ENCODE results near the gene ARMC6.

The ARMC6 gene

GRCh38 chr19:19071897-19072296, 38.5 kb downstream of the ARMC6 start:
- H3K27me3 ChIP-seq (ENCODE audit: control insufficient read depth, insufficient read depth, low read length) = no peaks in the 10 kb centered on the region
- no peaks in the 10 kb centered on the region for H3K4me1 ChIP-seq (ENCODE audit: control insufficient read depth, insufficient read depth, low read length)
- H3K27ac ChIP-seq (ENCODE audit: low read depth, low read length) = no peak overlapping the region
- no peak overlapping the region for H3K9ac ChIP-seq (ENCODE audit: low read length)
- H3K36me3 ChIP-seq (ENCODE audit: control insufficient read depth, insufficient read depth, low read length) = peaks cover 3% of the 10 kb centered on the region
- no peak overlapping the region for H3K4me3 ChIP-seq (ENCODE audit: low read length)

- Histone ChIP-seq H3K4me3 (ENCODE audit: low read length) (no peak overlapping the region), H3K36me3 (ENCODE audit: control insufficient read depth, insufficient read depth, low read length) (peaks cover 3% of the 10 kb centered on the region), H3K4me1 (ENCODE audit: control insufficient read depth, insufficient read depth, low read length) (no peaks in the 10 kb centered on the region), H3K9ac (ENCODE audit: low read length) (no peak overlapping the region), H3K27ac (ENCODE audit: low read depth, low read length) (no peak overlapping the region), H3K27me3 (ENCODE audit: control insufficient read depth, insufficient read depth, low read length) (no peaks in the 10 kb centered on the region)
Measured at GRCh38 chr19:19074196-19074882, 40.9 kb downstream of the ARMC6 start.

GRCh38 chr19:19075126-19075525, 41.7 kb downstream of the ARMC6 start:
- Histone ChIP-seq H3K4me3 (ENCODE audit: low read length) (no peak overlapping the region), H3K36me3 (ENCODE audit: control insufficient read depth, insufficient read depth, low read length) (peaks cover 3% of the 10 kb centered on the region), H3K27me3 (ENCODE audit: control insufficient read depth, insufficient read depth, low read length) (no peaks in the 10 kb centered on the region), H3K9ac (ENCODE audit: low read length) (no peak overlapping the region), H3K27ac (ENCODE audit: low read depth, low read length) (no peak overlapping the region), H3K4me1 (ENCODE audit: control insufficient read depth, insufficient read depth, low read length) (no peaks in the 10 kb centered on the region)

GRCh38 chr19:19076476-19076875, 43.1 kb downstream of the ARMC6 start:
- Histone ChIP-seq H3K9ac (ENCODE audit: low read length) (no peak overlapping the region), H3K27ac (ENCODE audit: low read depth, low read length) (no peak overlapping the region), H3K27me3 (ENCODE audit: control insufficient read depth, insufficient read depth, low read length) (no peaks in the 10 kb centered on the region), H3K36me3 (ENCODE audit: control insufficient read depth, insufficient read depth, low read length) (peaks cover 3% of the 10 kb centered on the region), H3K4me3 (ENCODE audit: low read length) (no peak overlapping the region), H3K4me1 (ENCODE audit: control insufficient read depth, insufficient read depth, low read length) (no peaks in the 10 kb centered on the region)

- no peak overlapping the region for H3K9ac ChIP-seq (ENCODE audit: low read length)
- H3K4me3 ChIP-seq (ENCODE audit: low read length) = no peak overlapping the region
- no peaks in the 10 kb centered on the region for H3K27me3 ChIP-seq (ENCODE audit: control insufficient read depth, insufficient read depth, low read length)
- H3K4me1 ChIP-seq (ENCODE audit: control insufficient read depth, insufficient read depth, low read length) = no peaks in the 10 kb centered on the region
- H3K27ac ChIP-seq (ENCODE audit: low read depth, low read length) = no peak overlapping the region
- peaks cover 3% of the 10 kb centered on the region for H3K36me3 ChIP-seq (ENCODE audit: control insufficient read depth, insufficient read depth, low read length)
Measured at GRCh38 chr19:19077103-19077502, 43.7 kb downstream of the ARMC6 start.

GRCh38 chr19:19078801-19079200, 45.4 kb downstream of the ARMC6 start:
- Histone ChIP-seq H3K27ac (ENCODE audit: low read depth, low read length) (no peak overlapping the region), H3K36me3 (ENCODE audit: control insufficient read depth, insufficient read depth, low read length) (peaks cover 3% of the 10 kb centered on the region), H3K4me3 (ENCODE audit: low read length) (no peak overlapping the region)

GRCh38 chr19:19079571-19079970, 46.2 kb downstream of the ARMC6 start:
- Histone ChIP-seq H3K4me1 (ENCODE audit: control insufficient read depth, insufficient read depth, low read length) (no peaks in the 10 kb centered on the region), H3K27me3 (ENCODE audit: control insufficient read depth, insufficient read depth, low read length) (no peaks in the 10 kb centered on the region), H3K36me3 (ENCODE audit: control insufficient read depth, insufficient read depth, low read length) (peaks cover 3% of the 10 kb centered on the region), H3K4me3 (ENCODE audit: low read length) (no peak overlapping the region), H3K9ac (ENCODE audit: low read length) (no peak overlapping the region), H3K27ac (ENCODE audit: low read depth, low read length) (no peak overlapping the region)

More at GRCh38 chr19:19078801-19079200, 45.4 kb downstream of the ARMC6 start:
- Histone ChIP-seq H3K4me1 (ENCODE audit: control insufficient read depth, insufficient read depth, low read length) (no peaks in the 10 kb centered on the region), H3K27me3 (ENCODE audit: control insufficient read depth, insufficient read depth, low read length) (no peaks in the 10 kb centered on the region), H3K9ac (ENCODE audit: low read length) (no peak overlapping the region)

GRCh38 chr19:19081642-19082151, 48.3 kb downstream of the ARMC6 start:
- no peaks in the 10 kb centered on the region for H3K27me3 ChIP-seq (ENCODE audit: control insufficient read depth, insufficient read depth, low read length)
- no peak overlapping the region for H3K27ac ChIP-seq (ENCODE audit: low read depth, low read length)
- no peak overlapping the region for H3K9ac ChIP-seq (ENCODE audit: low read length)
- no peaks in the 10 kb centered on the region for H3K36me3 ChIP-seq (ENCODE audit: control insufficient read depth, insufficient read depth, low read length)
- no peak overlapping the region for H3K4me3 ChIP-seq (ENCODE audit: low read length)
- H3K4me1 ChIP-seq (ENCODE audit: control insufficient read depth, insufficient read depth, low read length) = no peaks in the 10 kb centered on the region

- H3K9ac ChIP-seq (ENCODE audit: low read length) = no peak overlapping the region
- H3K4me1 ChIP-seq (ENCODE audit: control insufficient read depth, insufficient read depth, low read length) = no peaks in the 10 kb centered on the region
- H3K27ac ChIP-seq (ENCODE audit: low read depth, low read length) = no peak overlapping the region
- no peaks in the 10 kb centered on the region for H3K36me3 ChIP-seq (ENCODE audit: control insufficient read depth, insufficient read depth, low read length)
- no peaks in the 10 kb centered on the region for H3K27me3 ChIP-seq (ENCODE audit: control insufficient read depth, insufficient read depth, low read length)
- H3K4me3 ChIP-seq (ENCODE audit: low read length) = no peak overlapping the region
Measured at GRCh38 chr19:19083413-19084178, 50.2 kb downstream of the ARMC6 start.

- H3K9ac ChIP-seq (ENCODE audit: low read length) = no peak overlapping the region
- no peaks in the 10 kb centered on the region for H3K27me3 ChIP-seq (ENCODE audit: control insufficient read depth, insufficient read depth, low read length)
- no peaks in the 10 kb centered on the region for H3K4me1 ChIP-seq (ENCODE audit: control insufficient read depth, insufficient read depth, low read length)
- H3K4me3 ChIP-seq (ENCODE audit: low read length) = no peak overlapping the region
- H3K27ac ChIP-seq (ENCODE audit: low read depth, low read length) = no peak overlapping the region
- H3K36me3 ChIP-seq (ENCODE audit: control insufficient read depth, insufficient read depth, low read length) = no peaks in the 10 kb centered on the region
Measured at GRCh38 chr19:19087676-19088075, 54.3 kb downstream of the ARMC6 start.

- Histone ChIP-seq H3K4me3 (ENCODE audit: low read length) (no peak overlapping the region), H3K36me3 (ENCODE audit: control insufficient read depth, insufficient read depth, low read length) (peaks cover 3% of the 10 kb centered on the region), H3K9ac (ENCODE audit: low read length) (no peak overlapping the region), H3K27me3 (ENCODE audit: control insufficient read depth, insufficient read depth, low read length) (no peaks in the 10 kb centered on the region), H3K27ac (ENCODE audit: low read depth, low read length) (no peak overlapping the region), H3K4me1 (ENCODE audit: control insufficient read depth, insufficient read depth, low read length) (no peaks in the 10 kb centered on the region)
Measured at GRCh38 chr19:19094513-19094912, 61.1 kb downstream of the ARMC6 start.

GRCh38 chr19:19095691-19096090, 62.3 kb downstream of the ARMC6 start:
- Histone ChIP-seq H3K36me3 (ENCODE audit: control insufficient read depth, insufficient read depth, low read length) (peaks cover 3% of the 10 kb centered on the region), H3K4me1 (ENCODE audit: control insufficient read depth, insufficient read depth, low read length) (no peaks in the 10 kb centered on the region), H3K27me3 (ENCODE audit: control insufficient read depth, insufficient read depth, low read length) (no peaks in the 10 kb centered on the region), H3K27ac (ENCODE audit: low read depth, low read length) (no peak overlapping the region), H3K4me3 (ENCODE audit: low read length) (no peak overlapping the region), H3K9ac (ENCODE audit: low read length) (no peak overlapping the region)

Measured in rectal smooth muscle tissue (tissue), 1 donor.